Endothelial cell (in vitro differentiated cells): ENCODE data around the gene PRKCH. TPM values are rescaled to one million over a fixed set of nuclear protein-coding genes. Genes with fewer than 3 reads are reported as not detected.

ENCODE experiments used
- DNase-seq: peaks from one replicate; pipeline ENCODE4 v3.0.0; 2021; ENCODE audit warnings: low spot score
- H3K27ac Mint-ChIP-seq: one replicate; pipeline ENCODE4 v1.8.0; 2021; ENCODE audit warnings: mixed read lengths, inconsistent platforms; ENCODE audit not compliant: unreplicated experiment
- H3K27me3 Mint-ChIP-seq: one replicate; pipeline ENCODE4 v1.8.0; 2021; ENCODE audit warnings: mild to moderate bottlenecking, moderate library complexity, mixed read lengths, inconsistent platforms; ENCODE audit not compliant: unreplicated experiment
- H3K36me3 Mint-ChIP-seq: one replicate; pipeline ENCODE4 v1.8.0; 2021; ENCODE audit warnings: mild to moderate bottlenecking, low read depth, mixed read lengths, inconsistent platforms; ENCODE audit not compliant: unreplicated experiment
- H3K4me1 Mint-ChIP-seq: one replicate; pipeline ENCODE4 v1.8.0; 2021; ENCODE audit warnings: mild to moderate bottlenecking, mixed read lengths, inconsistent platforms; ENCODE audit not compliant: unreplicated experiment
- H3K4me3 Mint-ChIP-seq: one replicate; pipeline ENCODE4 v1.8.0; 2021; ENCODE audit warnings: mild to moderate bottlenecking, mixed read lengths, inconsistent platforms; ENCODE audit not compliant: unreplicated experiment
- H3K9me3 Mint-ChIP-seq: one replicate; pipeline ENCODE4 v1.8.0; 2021; ENCODE audit warnings: mixed read lengths, inconsistent platforms; ENCODE audit not compliant: unreplicated experiment
- CTCF ChIP-seq: fragments of 200-600 bp; sonication (generic); IDR thresholded peaks from one replicate; pipeline ENCODE4 v1.5.0; 2021; ENCODE audit warnings: antibody characterized with exemption; ENCODE audit not compliant: unreplicated experiment
- total RNA-seq: library from RNA; stranded (reverse); fragmentation: NEBNext Ultra II Directional; extraction: Animal tissue kit (Norgen Biotek cat#: 25700); gene quantifications from one replicate; pipeline ENCODE4 v1.2.1, GENCODE V29; 2021; ENCODE audit not compliant: unreplicated experiment

PRKCH gene
- total RNA-seq, 1 donor from 2014 or later = 42.5 TPM

- no peak overlapping the region for H3K4me3 Mint-ChIP-seq
- TF ChIP-seq CTCF = no peak
- no peak for DNase-seq
- peaks cover 2% of the 10 kb centered on the region for H3K27me3 Mint-ChIP-seq
- H3K36me3 Mint-ChIP-seq = no peaks in the 10 kb centered on the region
- no peaks in the 10 kb centered on the region for H3K9me3 Mint-ChIP-seq
- no peak overlapping the region for H3K27ac Mint-ChIP-seq
- peaks cover 2% of the 10 kb centered on the region for H3K4me1 Mint-ChIP-seq
Observed at GRCh38 chr14:61588419-61588901, 267.1 kb downstream of the PRKCH start.

- Mint-ChIP-seq H3K27ac (no peak overlapping the region), H3K4me1 (peaks cover 2% of the 10 kb centered on the region), H3K27me3 (peaks cover 2% of the 10 kb centered on the region), H3K36me3 (no peaks in the 10 kb centered on the region), H3K4me3 (no peak overlapping the region), H3K9me3 (no peaks in the 10 kb centered on the region)
- TF ChIP-seq CTCF = no peak
- no peak for DNase-seq
Observed at GRCh38 chr14:61589691-61590581, 268.6 kb downstream of the PRKCH start.

GRCh38 chr14:61591862-61592261 lies 270.5 kb downstream of the PRKCH start:
- peaks cover 2% of the 10 kb centered on the region for H3K27me3 Mint-ChIP-seq
- no peak overlapping the region for H3K27ac Mint-ChIP-seq
- DNase-seq = no peak
- H3K9me3 Mint-ChIP-seq = no peaks in the 10 kb centered on the region
- peaks cover 3% of the 10 kb centered on the region for H3K4me1 Mint-ChIP-seq
- TF ChIP-seq CTCF = no peak
- H3K36me3 Mint-ChIP-seq = no peaks in the 10 kb centered on the region
- H3K4me3 Mint-ChIP-seq = no peak overlapping the region

- peaks cover 5% of the 10 kb centered on the region for H3K4me1 Mint-ChIP-seq
- peaks cover 2% of the 10 kb centered on the region for H3K27me3 Mint-ChIP-seq
- H3K27ac Mint-ChIP-seq = no peak overlapping the region
- no peak for DNase-seq
- no peaks in the 10 kb centered on the region for H3K36me3 Mint-ChIP-seq
- H3K4me3 Mint-ChIP-seq = no peak overlapping the region
- H3K9me3 Mint-ChIP-seq = no peaks in the 10 kb centered on the region
- no peak for TF ChIP-seq CTCF
Observed at GRCh38 chr14:61593330-61593729, 272.0 kb downstream of the PRKCH start.

GRCh38 chr14:61596990-61597389 lies 275.6 kb downstream of the PRKCH start:
- no peaks in the 10 kb centered on the region for H3K9me3 Mint-ChIP-seq
- peak overlapping the region; percentile 27 for H3K27ac Mint-ChIP-seq
- peaks cover 17% of the 10 kb centered on the region for H3K4me1 Mint-ChIP-seq
- peaks cover 2% of the 10 kb centered on the region for H3K27me3 Mint-ChIP-seq
- H3K4me3 Mint-ChIP-seq = no peak overlapping the region
- H3K36me3 Mint-ChIP-seq = no peaks in the 10 kb centered on the region
- no peak for DNase-seq
- no peak for TF ChIP-seq CTCF
